BJ (cell line): ENCODE measurements around the gene VPREB1. TPM values are rescaled to one million over a fixed set of nuclear protein-coding genes. Genes with fewer than 3 reads are reported as not detected.

Experiments
- CTCF ChIA-PET: fragments of 350-600 bp; formaldehyde crosslinking; extraction: SDS; loops from one replicate; lab custom pipeline; 2021; ENCODE audit warnings: antibody characterized with exemption, inconsistent platforms; lab: Yijun Ruan, JAX
- POLR2A ChIA-PET: fragments of 300-600 bp; sonication (Branson Sonifier 250); formaldehyde crosslinking; extraction: SDS; loops from one replicate; lab custom pipeline; 2021; ENCODE audit warnings: antibody characterized with exemption; lab: Charles Lee
- DNase-seq: peaks from one replicate; pipeline ENCODE4 v3.0.0-alpha.2; 2011; ENCODE audit warnings: low read depth
- H3K27me3 ChIP-seq: 2 replicates; pipeline ENCODE4 v1.6.0; 2011; ENCODE audit warnings: low read length; ENCODE audit not compliant: control insufficient read depth, insufficient read depth
- H3K36me3 ChIP-seq: 2 replicates; pipeline ENCODE4 v1.5.1; 2011; ENCODE audit warnings: low read length; ENCODE audit not compliant: control insufficient read depth, insufficient read depth
- H3K4me3 ChIP-seq: 2 replicates; pipeline ENCODE4 v1.5.1; 2011; ENCODE audit warnings: low read depth, mild to moderate bottlenecking, control low read depth, low read length
- CTCF ChIP-seq: IDR thresholded peaks from 2 replicates; pipeline ENCODE4 v1.5.1; 2011; ENCODE audit warnings: low read depth, mild to moderate bottlenecking, control low read depth, inconsistent platforms, low read length, moderate library complexity; ENCODE audit not compliant: insufficient read depth
- polyA plus RNA-seq: library from polyadenylated mRNA; depleted of rRNA; stranded (reverse); fragments of >200 nt; gene quantifications from 2 replicates; pipeline ENCODE4 v1.2.3, GENCODE V29; 2011

VPREB1 gene
- polyA plus RNA-seq, 1 experiment, result not detected

- POLR2A ChIA-PET, result no interaction called here
These were observed 47.6 kb upstream of the VPREB1 start for GRCh38 chr22:22196833-22197477.

GRCh38 chr22:22197993-22198402 lies 46.6 kb upstream of the VPREB1 start:
- ChIA-PET CTCF (no interaction called here), POLR2A (no interaction called here)
- DNase-seq, result no peak
- Histone ChIP-seq H3K27me3 (peaks cover 5% of the 10 kb centered on the region), H3K36me3 (no peaks in the 10 kb centered on the region), H3K4me3 (no peak overlapping the region)
- no peak for TF ChIP-seq CTCF

More at GRCh38 chr22:22196833-22197477, 47.6 kb upstream of the VPREB1 start:
- CTCF ChIA-PET, result interaction anchor here (0.5 to 1.6 kb wide), 2 partner anchors 15 to 388 kb away, joined by 4 to 6 read pairs; no protein-coding TSS in a partner anchor
- Histone ChIP-seq H3K4me3 (no peak overlapping the region), H3K27me3 (peaks cover 4% of the 10 kb centered on the region), H3K36me3 (no peaks in the 10 kb centered on the region)
- DNase-seq, result no peak
- TF ChIP-seq CTCF, result no peak

- no peak for TF ChIP-seq CTCF
- Histone ChIP-seq H3K4me3 (no peak overlapping the region), H3K36me3 (no peaks in the 10 kb centered on the region), H3K27me3 (peaks cover 11% of the 10 kb centered on the region)
- no peak for DNase-seq
- ChIA-PET POLR2A (no interaction called here), CTCF (interaction anchor here (0.6 kb wide), 1 partner anchor 178 kb away, joined by 3 read pairs; no protein-coding TSS in a partner anchor)
These were observed 45.8 kb upstream of the VPREB1 start for GRCh38 chr22:22198751-22199150.

- no peak for TF ChIP-seq CTCF
- no peak for DNase-seq
- ChIA-PET POLR2A (no interaction called here), CTCF (interaction anchor here (1.3 kb wide), 1 partner anchor 36 kb away, joined by 3 read pairs; no protein-coding TSS in a partner anchor)
- no peak overlapping the region for H3K4me3 ChIP-seq
- peaks cover 11% of the 10 kb centered on the region for H3K27me3 ChIP-seq
- H3K36me3 ChIP-seq, result no peaks in the 10 kb centered on the region
These were observed 45.0 kb upstream of the VPREB1 start for GRCh38 chr22:22199634-22200033.

GRCh38 chr22:22200569-22201184 lies 43.9 kb upstream of the VPREB1 start:
- H3K36me3 ChIP-seq, result no peaks in the 10 kb centered on the region
- no peak for TF ChIP-seq CTCF
- CTCF ChIA-PET, result interaction anchor here (0.8 to 2.3 kb wide), 14 partner anchors 9 to 191 kb away, joined by 3 to 6 read pairs (median 4); no protein-coding TSS in a partner anchor
- POLR2A ChIA-PET, result no interaction called here
- H3K4me3 ChIP-seq, result no peak overlapping the region
- DNase-seq, result no peak
- peaks cover 11% of the 10 kb centered on the region for H3K27me3 ChIP-seq
